NOMO-1 (cell line): ENCODE measurements around the gene ERCC5.

Experiments used
- DNase-seq, 2 experiments: peaks; one replicate each; lab custom pipeline; 2025; ENCODE audit not compliant: unreplicated experiment in 2 of 2; lab: John Stamatoyannopoulos, UW

The ERCC5 gene

GRCh38 chr13:102879793-102880499 lies 34.1 kb downstream of the ERCC5 start:
- no peak for DNase-seq

GRCh38 chr13:102881819-102882686 lies 36.2 kb downstream of the ERCC5 start:
- no peak for DNase-seq

GRCh38 chr13:102892503-102892902 lies 46.7 kb downstream of the ERCC5 start:
- no peak for DNase-seq

- DNase-seq = no peak
These were observed 51.7 kb downstream of the ERCC5 start for GRCh38 chr13:102897371-102898138.

GRCh38 chr13:102900193-102900608 lies 54.4 kb downstream of the ERCC5 start:
- DNase-seq = no peak

GRCh38 chr13:102901056-102901455 lies 55.2 kb downstream of the ERCC5 start:
- no peak for DNase-seq

GRCh38 chr13:102901615-102902305 lies 55.9 kb downstream of the ERCC5 start:
- DNase-seq = no peak

GRCh38 chr13:102902789-102903347 lies 57.0 kb downstream of the ERCC5 start:
- DNase-seq = no peak

GRCh38 chr13:102903659-102904407 lies 58.0 kb downstream of the ERCC5 start:
- peak in 1 of 2 experiments; percentile 1 for DNase-seq

- DNase-seq = no peak
These were observed 58.6 kb downstream of the ERCC5 start for GRCh38 chr13:102904408-102904862.

GRCh38 chr13:102905905-102906771 lies 60.3 kb downstream of the ERCC5 start:
- DNase-seq = no peak

GRCh38 chr13:102907016-102907756 lies 61.4 kb downstream of the ERCC5 start:
- DNase-seq = no peak

- no peak for DNase-seq
These were observed 62.2 kb downstream of the ERCC5 start for GRCh38 chr13:102907886-102908515.

- no peak for DNase-seq
These were observed 64.1 kb downstream of the ERCC5 start for GRCh38 chr13:102909971-102910370.

GRCh38 chr13:102911336-102911735 lies 65.5 kb downstream of the ERCC5 start:
- DNase-seq = no peak

GRCh38 chr13:102912599-102912998 lies 66.8 kb downstream of the ERCC5 start:
- DNase-seq = no peak

- no peak for DNase-seq
These were observed 68.1 kb downstream of the ERCC5 start for GRCh38 chr13:102913914-102914313.
